D341Med (cell line): ENCODE data around the gene MRRF.

Source experiments
- DNase-seq: peaks from one replicate; pipeline ENCODE4 v3.0.0; 2012; ENCODE audit warnings: low spot score

Gene MRRF

GRCh38 chr9:122332644-122333043, 68.0 kb downstream of the MRRF start:
- no peak for DNase-seq

DNA sequence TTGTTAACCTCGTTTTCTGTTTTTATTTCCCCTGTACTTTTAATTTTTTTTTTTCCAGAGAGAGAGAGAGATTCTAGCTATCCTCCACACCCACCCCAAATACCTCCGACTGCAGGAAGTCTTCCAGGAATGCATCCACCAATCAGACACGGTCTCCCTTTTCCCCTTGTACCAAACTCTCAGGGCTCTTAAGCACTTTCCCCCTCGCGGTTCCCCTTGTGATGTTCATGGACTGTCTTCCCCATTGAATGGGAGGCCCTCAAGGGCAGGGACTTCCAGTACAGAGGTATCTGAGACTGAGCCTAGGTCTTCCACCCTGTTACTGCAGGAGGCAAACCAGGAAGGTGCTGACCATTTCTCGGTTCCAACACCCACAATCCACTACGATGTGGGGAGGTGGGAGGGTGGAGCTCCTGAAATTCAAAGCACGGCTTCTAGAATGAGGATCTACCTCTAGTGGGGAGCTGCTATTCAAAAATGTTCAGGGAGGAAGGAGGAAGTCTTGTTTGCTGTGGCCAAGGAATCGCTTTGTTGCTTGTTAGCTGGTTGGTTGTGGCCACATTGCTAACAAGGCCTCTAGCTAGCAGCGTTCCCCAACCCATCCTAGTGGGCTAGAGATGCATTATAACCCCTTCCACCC, 68.6 kb downstream of the MRRF start:
- no peak for DNase-seq

DNA sequence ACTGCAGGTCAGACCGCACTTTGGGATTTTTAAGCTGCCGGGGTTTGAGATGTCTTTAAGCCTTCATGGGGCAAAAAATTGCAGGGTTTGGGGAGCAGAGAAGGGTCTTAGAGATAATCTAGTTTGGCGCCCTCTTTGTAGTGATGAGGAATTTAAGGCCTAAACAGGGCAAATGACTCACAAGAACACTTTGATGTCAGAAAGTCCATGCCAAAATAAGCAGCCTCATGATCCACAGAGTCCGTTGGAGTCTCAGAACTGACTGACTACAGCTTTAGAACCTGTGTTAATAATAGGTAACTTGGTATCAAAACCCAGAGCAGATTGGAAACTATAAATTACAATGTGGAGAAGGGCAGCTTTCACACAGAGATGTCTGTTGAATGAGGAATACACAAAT, 70.2 kb downstream of the MRRF start:
- DNase-seq: no peak

DNA sequence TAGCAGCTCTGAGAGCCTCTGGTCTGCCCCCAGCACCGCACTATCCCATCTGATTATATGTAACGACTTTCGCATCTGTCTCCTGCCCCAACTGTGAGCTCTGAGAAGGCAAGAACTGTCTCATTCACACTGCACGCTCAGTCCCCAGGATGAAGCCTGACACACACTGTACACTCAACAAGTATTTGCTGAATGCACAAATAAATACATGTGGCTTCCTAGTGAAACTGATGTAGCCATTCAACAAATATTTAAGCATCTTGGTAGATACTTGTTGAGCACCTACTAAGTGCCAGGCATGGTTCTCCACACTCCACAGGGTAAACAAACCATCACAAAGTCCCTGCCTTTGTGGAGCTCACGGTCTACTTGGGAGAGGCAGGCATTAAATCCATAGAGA, 71.5 kb downstream of the MRRF start:
- DNase-seq: no peak

GRCh38 chr9:122336866-122337555, 72.3 kb downstream of the MRRF start:
- DNase-seq: no peak

- DNase-seq: no peak
Measured at GRCh38 chr9:122337556-122337929, 72.9 kb downstream of the MRRF start.

DNA sequence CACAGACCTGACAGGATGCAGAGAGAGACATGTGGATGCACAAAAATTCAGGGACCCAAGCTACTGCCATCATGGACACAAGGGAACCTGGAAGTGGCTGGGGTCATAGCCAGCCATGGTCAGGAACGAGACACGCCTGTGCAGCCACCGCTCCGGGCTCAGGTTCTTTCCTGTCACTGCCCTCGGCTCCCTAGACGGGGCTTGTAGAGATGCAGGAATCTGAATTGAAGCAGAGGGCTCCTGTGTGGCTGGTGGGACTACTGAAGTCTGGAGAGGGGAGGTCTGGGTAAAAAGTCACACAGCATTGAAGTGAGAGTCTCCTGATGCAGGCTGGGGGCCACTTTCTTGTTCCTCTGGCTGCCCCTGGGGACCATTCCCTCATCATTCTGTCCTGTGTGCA, 73.9 kb downstream of the MRRF start:
- no peak for DNase-seq

GRCh38 chr9:122338994-122339393, 74.3 kb downstream of the MRRF start:
- no peak for DNase-seq

- no peak for DNase-seq
Measured at GRCh38 chr9:122339579-122339978, 74.9 kb downstream of the MRRF start.

DNA sequence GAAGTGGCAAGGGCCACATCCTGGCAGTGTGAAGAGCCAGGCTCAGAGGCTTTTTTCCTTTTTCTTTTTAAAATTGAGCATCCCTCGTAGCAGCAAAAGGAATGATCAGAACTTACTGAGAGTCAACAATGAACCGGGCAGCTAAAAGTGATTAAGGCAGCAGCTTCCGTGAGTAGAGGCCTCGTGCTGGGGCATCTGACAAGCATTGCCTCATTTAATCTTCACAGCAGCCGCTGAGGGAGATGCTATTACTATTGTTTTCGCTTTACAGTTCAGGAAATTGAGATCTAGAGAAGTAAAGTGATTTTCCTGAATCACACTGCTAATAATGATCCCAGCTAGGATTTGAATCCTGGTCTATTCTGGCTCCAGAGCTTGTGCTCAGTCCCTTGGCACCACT, 75.5 kb downstream of the MRRF start:
- DNase-seq: no peak

- no peak for DNase-seq
Measured at GRCh38 chr9:122342323-122343050, 77.8 kb downstream of the MRRF start.

DNA sequence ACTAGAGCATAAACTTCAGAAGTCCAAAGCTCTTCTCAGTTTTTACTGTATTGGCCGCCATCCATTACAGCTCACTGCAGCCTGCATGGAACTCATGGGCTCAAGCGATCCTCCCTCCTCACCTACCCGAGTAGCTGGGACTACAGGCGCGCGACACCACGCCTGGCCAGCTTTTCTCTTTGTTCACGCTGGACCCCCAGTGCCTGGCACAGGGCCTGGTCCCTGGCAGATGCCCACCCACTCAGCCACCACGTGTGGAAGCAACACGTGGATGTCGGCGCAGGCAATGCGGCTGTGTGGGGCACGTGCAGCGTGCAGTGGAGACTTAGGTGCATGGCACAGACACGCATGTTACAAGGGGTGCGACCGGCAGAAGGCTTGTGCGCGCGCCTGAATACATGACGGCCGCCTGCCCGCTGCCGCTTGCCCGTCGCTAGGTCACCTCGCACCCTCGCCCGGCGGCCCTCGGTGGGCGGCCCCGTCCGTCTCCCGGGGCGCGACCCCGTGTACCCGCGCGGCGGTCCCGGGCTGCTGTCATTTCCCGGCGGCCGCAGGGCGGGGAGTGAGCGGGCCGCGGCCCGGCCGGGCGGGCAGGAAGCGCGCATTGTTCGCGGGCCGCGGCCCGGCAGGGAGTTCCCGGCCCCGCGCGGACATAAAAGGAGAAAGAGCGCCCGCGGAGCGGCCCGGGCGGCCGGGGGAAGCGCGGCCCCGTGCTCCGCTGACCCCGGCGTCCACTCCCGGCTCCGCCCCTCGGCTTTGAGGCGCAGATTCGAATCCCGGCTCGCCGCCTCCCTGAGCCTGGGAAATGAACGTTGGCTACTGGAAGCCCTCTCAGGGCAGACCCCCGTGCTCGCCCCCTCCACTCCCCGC, 82.0 kb downstream of the MRRF start:
- peak; percentile 59 for DNase-seq

GRCh38 chr9:122347348-122348287, 82.9 kb downstream of the MRRF start:
- no peak for DNase-seq

DNA sequence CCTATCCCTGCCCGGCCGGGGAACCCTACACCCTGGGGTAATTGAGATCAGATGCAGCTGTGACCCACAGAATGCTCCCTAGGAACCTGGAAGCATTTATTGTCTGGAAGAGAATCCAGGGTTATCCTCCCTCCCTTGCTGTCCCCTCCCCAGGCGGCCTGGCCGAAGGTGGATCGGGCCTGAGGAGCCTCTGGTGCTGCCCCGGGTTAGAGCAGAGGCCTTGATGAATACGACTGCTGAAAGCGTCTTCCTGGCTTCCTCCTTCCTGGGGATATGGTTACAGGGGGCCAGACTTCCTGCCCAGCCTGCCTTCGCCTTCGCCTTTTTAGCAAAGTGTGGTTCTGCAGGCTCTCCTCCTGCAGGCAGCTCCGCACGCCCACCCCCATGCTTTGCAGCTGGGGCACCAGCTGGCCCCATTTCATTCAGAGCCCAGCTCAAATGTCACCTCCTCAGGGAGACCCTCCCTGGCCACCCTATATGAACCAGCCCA, 83.7 kb downstream of the MRRF start:
- no peak for DNase-seq

DNA sequence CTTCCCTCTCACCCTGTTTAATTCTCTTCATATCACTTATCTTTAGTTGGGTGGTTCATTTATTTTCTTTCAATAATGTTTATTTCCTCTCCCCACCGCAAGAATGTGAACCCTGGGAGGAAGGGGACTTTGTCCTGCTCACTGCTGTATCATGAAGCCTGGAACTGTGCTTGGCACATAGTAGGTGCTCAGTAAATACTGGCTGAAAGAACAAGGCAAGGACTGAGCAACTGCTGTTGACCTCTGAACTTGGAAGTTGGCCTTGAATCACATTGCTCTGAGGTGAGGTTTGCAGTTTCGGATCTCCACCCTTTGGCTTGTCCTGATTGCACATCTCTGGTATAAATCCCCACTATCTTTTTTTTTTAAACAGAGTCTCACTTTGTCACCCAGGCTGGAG, 84.1 kb downstream of the MRRF start:
- DNase-seq: no peak

- no peak for DNase-seq
Measured at GRCh38 chr9:122349201-122349600, 84.5 kb downstream of the MRRF start.

DNA sequence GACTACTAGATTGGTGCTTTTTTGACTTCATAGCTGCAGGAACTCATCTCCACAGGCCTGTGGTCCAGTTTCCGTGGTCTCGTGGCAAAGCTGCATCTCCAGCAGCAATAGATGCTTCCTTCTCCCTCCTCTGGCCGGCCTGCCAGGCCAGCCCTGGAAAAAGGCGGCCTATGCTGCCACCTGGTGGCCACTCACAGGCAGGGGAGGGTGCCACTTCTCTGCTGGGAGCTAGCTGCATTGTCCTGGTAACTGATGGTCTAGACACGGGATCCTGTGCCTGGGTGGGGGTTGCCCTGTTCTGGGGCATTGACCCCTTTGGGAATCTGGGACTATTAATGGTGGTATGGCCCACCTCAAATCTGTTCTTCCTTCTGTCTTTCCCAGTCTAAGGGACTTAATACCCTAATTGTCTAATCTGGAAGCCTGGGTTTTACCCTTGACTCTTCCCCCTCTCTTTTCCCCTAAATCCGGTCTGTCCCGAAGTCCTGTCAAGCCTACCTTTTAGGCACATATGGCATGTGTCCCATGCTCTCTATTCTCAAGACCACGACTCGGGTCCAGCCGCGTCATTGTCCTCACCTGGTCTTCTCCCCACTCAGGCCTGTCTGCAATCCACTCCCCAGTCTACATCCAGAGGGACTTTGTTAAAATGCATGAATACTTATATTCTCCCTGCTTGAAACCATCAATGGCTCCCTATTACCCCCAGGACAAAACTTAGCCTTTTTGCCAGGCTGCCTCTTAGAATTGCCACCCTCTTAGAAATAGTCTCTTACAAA, 86.1 kb downstream of the MRRF start:
- DNase-seq: peak; percentile 89

DNA sequence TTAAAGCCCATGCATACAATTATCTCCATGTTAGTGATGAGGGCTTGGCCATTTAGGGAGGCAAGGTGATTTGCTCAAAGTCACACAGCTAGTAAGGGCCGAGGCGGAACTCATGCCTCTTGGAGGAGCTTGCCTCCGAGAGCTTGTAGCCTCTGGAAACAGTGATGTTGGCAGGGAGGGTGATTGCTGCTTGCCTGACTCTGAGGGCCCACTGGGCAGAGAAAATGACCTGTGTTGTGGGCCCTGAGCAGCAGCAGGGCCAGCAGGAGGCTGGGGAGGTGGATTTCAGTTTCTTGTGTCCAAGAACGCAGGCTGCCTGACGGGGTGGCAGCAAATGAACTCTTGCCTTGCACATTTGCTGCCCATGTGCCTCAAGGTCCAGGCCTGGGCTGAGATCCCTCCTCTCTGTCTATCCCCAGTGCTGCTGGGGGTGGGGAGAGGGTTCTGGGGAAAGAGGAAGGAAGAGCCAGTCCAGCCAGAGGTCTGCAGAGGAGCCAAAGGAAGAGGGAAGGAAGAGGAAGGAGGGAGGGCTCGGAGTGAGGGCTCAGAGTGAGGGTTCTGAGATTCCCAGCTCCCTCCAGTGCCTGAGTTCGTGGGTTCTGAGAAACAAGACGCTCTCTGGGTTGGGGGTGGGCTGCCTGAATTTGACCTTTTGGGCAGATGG, 90.0 kb downstream of the MRRF start:
- no peak for DNase-seq

DNA sequence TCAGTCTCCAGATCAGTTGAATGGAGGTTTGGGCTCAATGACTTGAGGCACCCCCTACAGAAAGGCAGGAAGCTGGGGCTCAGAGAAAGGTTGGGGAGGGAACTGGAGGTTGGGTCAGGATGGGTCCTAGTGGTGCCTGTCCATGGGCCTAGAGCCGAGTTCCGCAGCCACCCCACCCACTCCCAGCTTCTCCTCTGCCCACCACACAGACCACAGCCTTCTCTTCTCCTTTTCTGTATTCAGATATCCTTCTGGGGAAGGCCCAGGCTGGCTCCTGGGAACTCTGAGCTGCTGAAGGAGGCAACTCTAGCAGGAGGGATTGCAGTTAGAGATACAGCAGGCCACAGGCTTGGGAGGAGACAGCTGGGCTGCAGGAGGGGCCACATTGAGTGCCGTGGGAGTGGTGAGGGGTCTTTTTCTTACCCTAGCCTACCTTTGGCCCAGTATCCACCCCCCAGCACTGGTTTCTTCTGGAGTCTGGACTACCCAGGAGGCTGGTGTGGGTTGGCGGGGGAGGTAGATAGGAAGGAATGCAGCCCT, 90.7 kb downstream of the MRRF start:
- no peak for DNase-seq

DNA sequence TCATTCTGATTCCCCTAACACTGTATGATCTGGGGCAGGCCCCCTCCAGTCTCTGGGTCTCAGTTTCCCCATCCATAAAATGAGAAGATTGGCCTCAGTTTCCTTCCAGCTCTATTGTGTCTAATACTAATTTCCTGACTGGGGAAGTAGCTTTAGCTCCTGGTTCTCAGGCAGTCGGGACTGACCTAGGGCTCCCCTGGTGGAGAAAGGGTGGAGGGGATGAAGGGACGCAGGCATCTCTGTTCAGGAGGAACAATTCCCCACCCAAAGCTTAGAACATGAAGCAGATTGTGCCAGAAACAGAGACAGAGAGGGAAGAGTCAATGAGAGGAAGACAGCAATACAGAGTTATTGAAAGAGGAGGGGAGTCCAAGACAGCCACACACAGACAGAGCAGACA, 91.9 kb downstream of the MRRF start:
- DNase-seq: no peak
